GM13976 (cell line): ENCODE measurements around the gene KCNMB1.

Experiments used
- DNase-seq: peaks from one replicate; pipeline ENCODE4 v3.0.0; 2012; ENCODE audit warnings: low spot score
- in situ Hi-C: fragments of 300-500 bp; cut with MboI; formaldehyde crosslinking; loops from one replicate; pipeline ENCODE4 v1.12.0; 2022; ENCODE audit warnings: low sequenced_read_pairs, mixed read lengths, inconsistent platforms; ENCODE audit not compliant: unreplicated experiment
- TF ChIP-seq, protein P1 (sequence below): IDR thresholded peaks from 2 replicates; pipeline ENCODE4 v1.5.1; 2012; ENCODE audit warnings: borderline replicate concordance, mild to moderate bottlenecking; ENCODE audit not compliant: insufficient read depth; ENCODE audit errors: extremely low read depth, missing control alignments, control extremely low read depth

Gene KCNMB1

DNA sequence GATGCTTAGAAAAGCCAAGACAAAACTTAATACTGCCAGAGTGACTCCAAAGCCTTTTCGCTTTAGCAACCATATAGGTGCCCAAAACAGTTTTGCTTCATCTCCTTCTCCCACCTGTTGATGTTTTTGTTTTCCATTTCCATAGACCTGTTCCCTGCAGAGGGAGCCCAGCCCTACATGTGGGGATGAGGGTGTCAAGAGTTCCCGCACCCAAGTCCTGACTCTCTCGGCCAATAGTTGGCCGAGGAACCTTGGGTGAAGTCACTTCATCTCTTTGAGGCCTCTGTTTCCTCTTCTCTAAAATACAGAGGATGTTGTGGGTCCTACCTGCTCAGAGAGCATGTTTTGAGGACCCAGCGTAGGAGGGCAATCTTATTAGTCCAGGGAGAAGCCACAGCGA lies 53.1 kb downstream of the KCNMB1 start:
- TF ChIP-seq, protein P1, sequence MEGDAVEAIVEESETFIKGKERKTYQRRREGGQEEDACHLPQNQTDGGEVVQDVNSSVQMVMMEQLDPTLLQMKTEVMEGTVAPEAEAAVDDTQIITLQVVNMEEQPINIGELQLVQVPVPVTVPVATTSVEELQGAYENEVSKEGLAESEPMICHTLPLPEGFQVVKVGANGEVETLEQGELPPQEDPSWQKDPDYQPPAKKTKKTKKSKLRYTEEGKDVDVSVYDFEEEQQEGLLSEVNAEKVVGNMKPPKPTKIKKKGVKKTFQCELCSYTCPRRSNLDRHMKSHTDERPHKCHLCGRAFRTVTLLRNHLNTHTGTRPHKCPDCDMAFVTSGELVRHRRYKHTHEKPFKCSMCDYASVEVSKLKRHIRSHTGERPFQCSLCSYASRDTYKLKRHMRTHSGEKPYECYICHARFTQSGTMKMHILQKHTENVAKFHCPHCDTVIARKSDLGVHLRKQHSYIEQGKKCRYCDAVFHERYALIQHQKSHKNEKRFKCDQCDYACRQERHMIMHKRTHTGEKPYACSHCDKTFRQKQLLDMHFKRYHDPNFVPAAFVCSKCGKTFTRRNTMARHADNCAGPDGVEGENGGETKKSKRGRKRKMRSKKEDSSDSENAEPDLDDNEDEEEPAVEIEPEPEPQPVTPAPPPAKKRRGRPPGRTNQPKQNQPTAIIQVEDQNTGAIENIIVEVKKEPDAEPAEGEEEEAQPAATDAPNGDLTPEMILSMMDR, result no peak
- no peak for DNase-seq
- in situ Hi-C loops, result loop anchor here (5.0 kb wide), 1 partner anchor 69 kb away; no protein-coding TSS in a partner anchor

DNA sequence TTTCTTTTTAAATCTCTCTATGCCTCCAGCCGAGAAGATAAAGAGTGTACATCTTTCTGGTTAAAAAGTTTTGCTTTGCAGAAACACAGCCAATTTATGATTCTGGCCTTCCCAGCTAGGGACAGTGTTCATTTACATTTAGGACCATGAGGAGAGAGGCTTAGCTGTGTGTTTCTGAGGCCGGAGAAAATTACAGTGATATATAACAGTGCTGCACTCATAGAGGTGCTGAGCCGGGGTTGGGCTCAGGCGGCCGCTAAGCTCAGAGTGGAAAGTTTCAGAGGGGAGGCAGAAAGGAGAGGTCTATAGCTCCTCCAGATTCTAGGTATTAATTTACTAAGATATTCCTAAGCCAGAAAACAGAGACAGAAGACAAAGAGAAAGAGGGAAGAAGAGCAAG lies 54.5 kb downstream of the KCNMB1 start:
- TF ChIP-seq, protein P1, result no peak
- no peak for DNase-seq
- in situ Hi-C loops, result loop anchor here (5.0 kb wide), 1 partner anchor 67 kb away; no protein-coding TSS in a partner anchor

DNA sequence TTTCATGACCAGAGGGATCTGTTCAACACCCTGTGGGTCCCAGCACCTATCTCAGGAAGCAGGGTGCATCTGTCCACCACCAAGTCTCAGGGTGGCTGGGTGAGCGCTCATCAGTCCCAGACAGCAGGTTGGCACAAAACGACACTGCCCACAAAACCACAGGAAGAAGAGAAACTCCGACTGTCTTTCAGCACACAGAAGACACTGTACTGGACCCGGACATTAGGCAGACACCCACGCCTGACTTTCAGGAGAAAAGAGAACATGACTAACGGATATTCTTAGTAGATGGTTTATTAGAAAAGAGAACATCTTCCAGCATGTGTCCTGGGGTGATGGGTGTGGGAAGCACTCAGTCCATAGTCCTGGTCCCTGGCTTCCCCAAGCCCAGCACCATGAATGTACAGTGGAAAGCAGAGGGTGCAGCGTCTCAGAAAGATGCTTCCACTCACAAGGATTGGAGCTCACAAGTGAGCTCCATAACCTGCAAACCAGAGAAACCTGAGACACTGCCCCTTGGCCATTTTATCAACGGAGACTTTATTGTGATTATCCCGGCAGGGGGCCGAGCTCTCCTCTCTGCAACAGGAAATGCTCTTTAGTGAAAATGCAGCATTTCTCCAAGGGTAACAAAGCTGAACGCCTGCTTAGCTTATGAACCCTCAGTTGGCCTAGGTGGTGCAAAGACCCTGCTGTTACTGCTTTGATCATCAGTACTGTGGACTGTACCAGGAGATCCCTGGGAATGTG lies 55.8 kb downstream of the KCNMB1 start:
- TF ChIP-seq, protein P1, result no peak
- in situ Hi-C loops, result no loop called here
- DNase-seq, result no peak

DNA sequence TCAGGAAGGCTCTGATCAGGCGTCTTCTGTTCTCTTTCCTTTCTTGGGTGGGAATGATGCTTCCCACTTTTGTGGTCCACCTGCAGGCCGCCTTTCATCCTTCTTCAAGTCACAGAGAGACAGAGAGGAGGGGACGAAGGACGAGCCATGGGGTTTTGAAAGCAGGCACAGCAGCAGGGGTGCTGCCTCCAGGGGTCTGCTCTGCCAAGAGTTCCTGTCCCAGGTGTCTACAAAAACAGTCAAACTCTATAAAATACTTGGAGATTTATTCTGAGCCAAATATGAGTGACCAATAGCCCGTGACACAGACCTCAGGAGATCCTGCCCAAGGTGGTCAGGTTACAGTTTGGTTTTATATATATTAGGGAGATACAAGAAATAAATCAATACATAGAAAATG lies 57.1 kb downstream of the KCNMB1 start:
- no peak for DNase-seq
- TF ChIP-seq, protein P1, result no peak
- in situ Hi-C loops, result no loop called here

DNA sequence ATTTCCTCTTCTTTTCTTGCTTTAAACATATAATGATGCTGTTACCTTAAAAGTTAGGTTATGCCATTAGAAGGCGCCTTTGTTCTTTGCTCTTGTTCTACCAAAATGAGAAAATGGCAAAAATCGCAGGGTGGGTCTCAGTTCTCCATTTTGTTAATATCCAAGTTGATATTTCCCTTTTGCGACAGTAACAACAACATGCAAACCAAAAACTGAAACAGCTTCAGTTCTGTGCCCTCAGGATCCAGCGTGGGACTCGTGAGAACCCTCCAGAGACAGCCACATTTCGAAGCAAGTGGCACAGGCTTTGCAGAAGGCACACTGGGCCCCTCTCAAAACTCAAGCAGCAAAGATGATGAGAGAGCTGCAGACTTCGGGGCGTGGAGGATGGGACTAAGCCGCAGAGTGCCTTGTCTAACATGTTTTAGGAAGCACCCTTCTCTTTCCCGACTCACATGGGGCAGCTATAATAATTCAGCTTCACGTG lies 58.6 kb downstream of the KCNMB1 start:
- in situ Hi-C loops, result no loop called here
- no peak for DNase-seq
- TF ChIP-seq, protein P1, result no peak

DNA sequence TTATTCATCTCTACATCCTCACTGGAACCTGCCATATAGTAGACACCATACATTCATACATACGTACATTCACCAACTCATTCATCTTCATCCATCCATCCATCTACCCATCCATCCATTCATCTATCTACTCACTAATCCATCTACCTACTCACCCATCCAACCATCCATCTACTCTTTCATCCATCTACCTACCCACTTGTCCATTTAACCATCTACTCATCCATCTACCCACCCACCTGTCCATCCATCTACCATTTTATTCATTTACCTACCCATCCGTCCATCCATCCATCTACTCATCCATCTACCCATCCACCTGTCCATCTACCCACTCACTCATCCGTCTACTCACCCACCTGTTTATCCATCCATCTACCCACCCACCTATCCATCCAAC lies 59.6 kb downstream of the KCNMB1 start:
- TF ChIP-seq, protein P1, result no peak
- in situ Hi-C loops, result no loop called here
- no peak for DNase-seq

DNA sequence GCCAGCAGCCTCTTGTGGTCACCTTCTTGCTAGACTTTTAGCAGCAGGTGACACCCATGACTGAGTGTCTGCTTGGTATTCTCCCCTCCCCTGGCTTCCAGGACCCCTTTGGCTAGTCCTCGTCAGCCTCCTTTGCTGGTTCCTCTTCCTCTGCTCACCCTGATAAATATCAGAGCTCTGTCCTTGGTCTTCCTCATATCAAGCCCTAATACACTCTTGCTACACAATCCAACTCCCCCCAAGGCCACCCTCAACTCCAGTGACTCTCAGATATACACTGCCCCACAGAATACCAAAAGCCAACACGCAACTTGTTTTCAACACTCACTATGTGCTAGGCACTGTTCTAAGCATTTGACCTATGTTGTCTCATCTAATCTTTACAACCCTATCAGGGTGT lies 61.3 kb downstream of the KCNMB1 start:
- in situ Hi-C loops, result no loop called here
- DNase-seq, result no peak
- TF ChIP-seq, protein P1, result no peak
